Mucosa of descending colon (tissue), 3 donors: ENCODE results near the gene NACA2. TPM values are rescaled to one million over a fixed set of nuclear protein-coding genes. Genes with fewer than 3 reads are reported as not detected.
"Not testable (repeated sequence)": the region's sequence is repeated elsewhere in the genome, so short reads cannot be mapped to it uniquely, and the experiment has no call there.

ENCODE experiments used
- ATAC-seq: fragments of 200-7000 bp; cut with Tn5 transposase; one replicate; pipeline ENCODE4 v1.9.1; 2020; ENCODE audit warnings: mild to moderate bottlenecking, moderate library complexity
- DNase-seq, 3 donors: peaks; one replicate each; pipeline ENCODE4 v3.0.0-alpha.2; 2020
- H3K36me3 ChIP-seq: fragments of 200-600 bp; one replicate; pipeline ENCODE4 v1.8.0; 2021; ENCODE audit warnings: low read depth, mild to moderate bottlenecking
- H3K4me1 ChIP-seq: fragments of 200-600 bp; one replicate; pipeline ENCODE4 v1.8.0; 2021; ENCODE audit warnings: low read depth, mild to moderate bottlenecking
- H3K4me3 ChIP-seq: fragments of 200-600 bp; one replicate; pipeline ENCODE4 v1.8.0; 2021; ENCODE audit warnings: mild to moderate bottlenecking
- H3K9me3 ChIP-seq: fragments of 200-600 bp; one replicate; pipeline ENCODE4 v1.8.0; 2021; ENCODE audit warnings: mild to moderate bottlenecking
- CTCF ChIP-seq: fragments of 200-600 bp; IDR thresholded peaks from one replicate; pipeline ENCODE4 v1.8.0; 2022; ENCODE audit warnings: antibody characterized with exemption, mild to moderate bottlenecking
- intact Hi-C, 2 donors: fragments of 100-400 bp; cut with DNase I in 1 of 2; cut with micrococcal nuclease in 1 of 2; formaldehyde crosslinking; loops; one replicate each; pipeline versions ENCODE4 v1.11.0 to v1.11.1; 2022; cut with DNase I, micrococcal nuclease
- total RNA-seq, 3 donors: library from RNA; stranded (reverse); fragmentation: NEBNext Ultra II Directional in 2 of 3; extraction: Animal tissue kit (Norgen Biotek cat#: 25700) in 2 of 3; gene quantifications; one replicate each; pipeline versions ENCODE4 v1.2.1 to v1.2.4, GENCODE V29; 2021 to 2023
- donor health status: DM: no; HTN: no; CAD: no; lungs with moderate emphysema.
- donor health status: DM: no; HTN: no; CAD: no.
- donor health status: DM: no; HTN: yes; CAD: no.

Gene NACA2
- total RNA-seq, 3 donors from 2014 or later: not detected

GRCh38 chr17:61587242-61587641, 3.8 kb downstream of the NACA2 start:
- Histone ChIP-seq H3K4me3 (no peak overlapping the region), H3K36me3 (no peaks in the 10 kb centered on the region), H3K4me1 (no peaks in the 10 kb centered on the region), H3K9me3 (no peaks in the 10 kb centered on the region)
- DNase-seq (no peak), ATAC-seq (no peak)
- no peak for TF ChIP-seq CTCF
- intact Hi-C loops: no loop called here

- H3K4me1 ChIP-seq, H3K4me3 ChIP-seq, H3K9me3 ChIP-seq, ATAC-seq, H3K36me3 ChIP-seq, DNase-seq, intact Hi-C loops: not testable (repeated sequence)
Observed at GRCh38 chr17:61586622-61587021, 4.4 kb downstream of the NACA2 start.

- no peak overlapping the region for H3K4me3 ChIP-seq
- DNase-seq: no peak
- no peaks in the 10 kb centered on the region for H3K36me3 ChIP-seq
- intact Hi-C loops: no loop called here
- H3K4me1 ChIP-seq: no peaks in the 10 kb centered on the region
- no peak for TF ChIP-seq CTCF
- H3K9me3 ChIP-seq: no peaks in the 10 kb centered on the region
- ATAC-seq: no peak
Observed at GRCh38 chr17:61586031-61586566, 4.9 kb downstream of the NACA2 start.

- H3K4me1 ChIP-seq: no peaks in the 10 kb centered on the region
- no peak for DNase-seq
- H3K9me3 ChIP-seq: no peaks in the 10 kb centered on the region
- intact Hi-C loops: no loop called here
- H3K36me3 ChIP-seq: no peaks in the 10 kb centered on the region
- ATAC-seq: no peak
- no peak overlapping the region for H3K4me3 ChIP-seq
- no peak for TF ChIP-seq CTCF
Observed at GRCh38 chr17:61584866-61585265, 6.2 kb downstream of the NACA2 start.

- no peak for TF ChIP-seq CTCF
- ATAC-seq (no peak), DNase-seq (no peak)
- intact Hi-C loops: no loop called here
- Histone ChIP-seq H3K4me1 (no peaks in the 10 kb centered on the region), H3K4me3 (no peak overlapping the region), H3K9me3 (no peaks in the 10 kb centered on the region), H3K36me3 (no peaks in the 10 kb centered on the region)
Observed at GRCh38 chr17:61584266-61584665, 6.8 kb downstream of the NACA2 start.

- TF ChIP-seq CTCF: no peak
- ATAC-seq (no peak), DNase-seq (no peak)
- Histone ChIP-seq H3K4me1 (no peaks in the 10 kb centered on the region), H3K4me3 (no peak overlapping the region), H3K9me3 (no peaks in the 10 kb centered on the region), H3K36me3 (no peaks in the 10 kb centered on the region)
- intact Hi-C loops: no loop called here
Observed at GRCh38 chr17:61583660-61584264, 7.3 kb downstream of the NACA2 start.
